KMS-11 (cell line): ENCODE results near the gene ARHGEF40.

Experiments
- H2AFZ ChIP-seq: fragments of 200-600 bp; sonication (generic); 2 replicates; pipeline ENCODE4 v1.6.1; 2016; ENCODE audit warnings: antibody characterized with exemption, mixed run types, low read depth
- H3K27ac ChIP-seq: fragments of 200-600 bp; sonication (generic); 2 replicates; pipeline ENCODE4 v1.6.1; 2016; ENCODE audit warnings: mild to moderate bottlenecking, mixed run types
- H3K27me3 ChIP-seq: fragments of 200-600 bp; sonication (generic); 2 replicates; pipeline ENCODE4 v1.6.1; 2017; ENCODE audit warnings: mild to moderate bottlenecking, low read depth, mixed run types, moderate library complexity; ENCODE audit not compliant: insufficient read depth
- H3K36me3 ChIP-seq: fragments of 200-600 bp; sonication (generic); 2 replicates; pipeline ENCODE4 v1.6.1; 2017; ENCODE audit warnings: mild to moderate bottlenecking, mixed run types; ENCODE audit not compliant: insufficient read depth
- H3K4me1 ChIP-seq: fragments of 200-600 bp; sonication (generic); 2 replicates; pipeline ENCODE4 v1.6.1; 2016; ENCODE audit warnings: mild to moderate bottlenecking, low read depth, mixed run types; ENCODE audit not compliant: poor library complexity, severe bottlenecking
- H3K4me2 ChIP-seq: fragments of 200-600 bp; sonication (generic); 2 replicates; pipeline ENCODE4 v1.7.0; 2016; ENCODE audit warnings: mild to moderate bottlenecking, mixed run types
- H3K4me3 ChIP-seq: fragments of 200-600 bp; sonication (generic); IDR thresholded peaks from 2 replicates; pipeline ENCODE4 v1.6.1; 2017; ENCODE audit warnings: low read depth, low read length, mixed read lengths; ENCODE audit not compliant: insufficient read depth
- H3K79me2 ChIP-seq: fragments of 200-600 bp; sonication (generic); 2 replicates; pipeline ENCODE4 v1.6.1; 2016; ENCODE audit warnings: low read depth, mixed run types; ENCODE audit not compliant: insufficient read depth
- H3K9ac ChIP-seq: fragments of 200-600 bp; sonication (generic); 2 replicates; pipeline ENCODE4 v1.6.1; 2016; ENCODE audit warnings: mild to moderate bottlenecking, mixed run types
- H4K20me1 ChIP-seq: fragments of 200-600 bp; sonication (generic); 2 replicates; pipeline ENCODE4 v1.6.1; 2016; ENCODE audit warnings: mild to moderate bottlenecking, mixed run types; ENCODE audit not compliant: insufficient read depth
- CTCF ChIP-seq: fragments of 200-600 bp; sonication (generic); conservative IDR thresholded peaks from 2 replicates; pipeline ENCODE4 v1.6.1; 2017; ENCODE audit warnings: low read depth, mild to moderate bottlenecking, antibody characterized with exemption, low read length, moderate library complexity, mixed read lengths

Gene ARHGEF40

DNA sequence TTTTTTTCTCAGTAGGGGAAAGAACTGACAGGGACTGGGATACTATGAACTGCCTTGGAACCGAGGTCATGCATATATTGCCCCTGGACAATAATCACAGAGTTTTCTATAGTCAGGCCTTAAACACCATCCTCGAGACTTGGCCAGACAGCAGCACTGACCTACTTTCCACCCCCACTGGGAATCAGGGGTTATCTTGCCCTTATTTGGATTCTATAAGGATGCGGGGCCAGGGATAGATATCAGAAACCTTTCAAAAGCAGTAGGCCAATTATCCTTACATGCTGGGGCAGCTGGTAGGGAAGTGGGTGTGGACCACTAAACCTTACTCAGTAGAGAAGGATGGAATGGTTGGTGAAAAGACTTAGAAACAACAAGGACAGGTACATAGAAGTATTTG lies 26.3 kb downstream of the ARHGEF40 start:
- Histone ChIP-seq H3K79me2 (no peaks in the 10 kb centered on the region), H3K27me3 (no peaks in the 10 kb centered on the region), H2AFZ (no peak overlapping the region), H3K9ac (no peak overlapping the region), H4K20me1 (no peaks in the 10 kb centered on the region), H3K4me2 (no peak overlapping the region), H3K4me1 (peaks cover 10% of the 10 kb centered on the region), H3K4me3 (no peak overlapping the region), H3K36me3 (no peaks in the 10 kb centered on the region), H3K27ac (no peak overlapping the region)
- no peak for TF ChIP-seq CTCF

GRCh38 chr14:21096978-21097635 lies 27.0 kb downstream of the ARHGEF40 start:
- no peak overlapping the region for H3K4me3 ChIP-seq

DNA sequence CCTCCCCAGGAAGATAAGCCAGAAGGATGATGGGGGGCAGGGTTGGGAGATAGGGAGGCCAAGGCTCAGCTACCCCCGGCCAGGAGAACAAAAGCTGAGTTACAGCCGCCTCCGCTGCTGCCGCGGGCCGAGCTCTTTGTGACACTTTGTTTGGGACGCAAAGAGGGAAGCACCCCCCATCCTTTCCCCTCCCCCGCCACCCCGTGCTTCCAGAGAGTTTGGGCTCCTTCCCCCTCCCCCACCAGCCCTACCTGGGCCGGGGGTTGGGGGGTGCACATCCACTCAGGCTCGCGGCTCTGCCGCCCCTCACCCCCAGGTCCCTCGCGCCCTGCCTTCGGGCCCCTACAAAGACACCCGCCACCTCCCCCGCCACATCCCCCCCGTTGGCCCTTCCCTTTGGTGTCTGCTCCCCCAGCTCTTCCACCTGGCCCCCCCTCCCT lies 27.6 kb downstream of the ARHGEF40 start:
- no peak for TF ChIP-seq CTCF
- no peak overlapping the region for H3K27ac ChIP-seq
- H2AFZ ChIP-seq = no peak overlapping the region
- no peak overlapping the region for H3K4me2 ChIP-seq
- no peaks in the 10 kb centered on the region for H3K27me3 ChIP-seq
- no peak overlapping the region for H3K4me3 ChIP-seq
- peaks cover 17% of the 10 kb centered on the region for H3K4me1 ChIP-seq
- H3K9ac ChIP-seq = no peak overlapping the region
- H3K36me3 ChIP-seq = no peaks in the 10 kb centered on the region
- no peaks in the 10 kb centered on the region for H3K79me2 ChIP-seq
- H4K20me1 ChIP-seq = no peaks in the 10 kb centered on the region

More at GRCh38 chr14:21096978-21097635, 27.0 kb downstream of the ARHGEF40 start:
- H3K4me1 ChIP-seq = peaks cover 11% of the 10 kb centered on the region
- no peaks in the 10 kb centered on the region for H3K79me2 ChIP-seq
- no peak overlapping the region for H3K27ac ChIP-seq
- no peaks in the 10 kb centered on the region for H3K27me3 ChIP-seq
- H2AFZ ChIP-seq = no peak overlapping the region
- no peaks in the 10 kb centered on the region for H3K36me3 ChIP-seq
- no peak for TF ChIP-seq CTCF
- H3K9ac ChIP-seq = no peak overlapping the region
- H4K20me1 ChIP-seq = no peaks in the 10 kb centered on the region
- H3K4me2 ChIP-seq = no peak overlapping the region

DNA sequence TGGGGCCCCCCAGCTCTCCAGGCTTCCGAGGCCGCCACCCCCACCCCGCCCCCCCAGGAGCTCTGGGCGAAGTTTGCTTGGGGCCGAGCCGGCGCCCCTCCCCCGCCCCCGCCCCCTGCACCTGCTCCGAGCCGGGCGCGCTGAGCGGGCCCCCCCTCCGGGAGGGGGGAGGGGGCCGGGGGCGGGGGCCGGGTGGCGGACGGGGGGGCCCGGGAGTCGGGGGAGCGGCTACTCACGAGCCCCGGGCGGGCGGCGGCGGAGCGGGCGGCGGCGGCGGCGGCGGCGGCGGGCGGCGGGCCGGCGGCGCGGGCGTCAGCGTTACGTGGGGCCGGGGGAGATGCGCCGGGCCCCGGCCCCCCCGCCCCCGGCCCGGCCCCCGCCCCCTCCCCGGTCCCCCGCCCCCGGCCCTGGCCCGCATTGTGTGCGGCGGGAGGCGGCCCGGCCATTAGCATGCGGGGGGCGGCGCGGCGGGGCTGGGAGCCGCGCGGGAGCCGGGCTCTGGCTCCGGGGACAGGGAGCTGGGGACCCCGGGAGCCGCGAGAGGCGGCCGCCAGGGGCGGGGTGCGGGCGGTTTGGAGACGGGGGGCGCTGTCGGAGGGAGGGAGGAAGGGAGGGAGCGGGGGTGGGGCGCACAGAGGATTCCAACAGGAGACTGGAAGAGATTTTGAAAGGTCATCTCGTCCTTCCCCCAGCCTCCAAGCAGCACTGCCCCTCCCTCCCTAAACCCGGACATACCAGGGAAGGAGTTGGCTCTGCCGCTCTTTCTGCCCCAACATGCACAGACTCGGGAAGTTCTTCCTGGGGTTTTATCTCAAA lies 28.2 kb downstream of the ARHGEF40 start, which contains the start of gene ZNF219:
Gene ZNF219, minus strand, starts transcription at position 580 of the 816 bp plus-strand sequence. CDS start 5,064 bp downstream, outside the sequence.
- no peaks in the 10 kb centered on the region for H3K36me3 ChIP-seq
- H3K4me1 ChIP-seq = peaks cover 19% of the 10 kb centered on the region
- H3K27me3 ChIP-seq = no peaks in the 10 kb centered on the region
- no peaks in the 10 kb centered on the region for H4K20me1 ChIP-seq
- no peaks in the 10 kb centered on the region for H3K79me2 ChIP-seq
- H2AFZ ChIP-seq = peak within 1 kb of the TSS; percentile 52; the same call in 1 of the 2 replicates
- no peak within 1 kb of the TSS for H3K4me3 ChIP-seq
- no peak within 1 kb of the TSS for H3K27ac ChIP-seq
- H3K4me2 ChIP-seq = peak within 1 kb of the TSS; percentile 68
- no peak for TF ChIP-seq CTCF
- peak within 1 kb of the TSS; percentile 32; the same call in 1 of the 2 replicates for H3K9ac ChIP-seq
